ENCODE measurements around the gene HAUS8. TPM values are rescaled to one million over a fixed set of nuclear protein-coding genes. Genes with fewer than 3 reads are reported as not detected.

The HAUS8 gene
- total RNA-seq, 2 experiments from 2014 or later: 47.3 to 74.1 TPM

GRCh38 chr19:17037966-17038500 lies 37.2 kb downstream of the HAUS8 start:
- DNase-seq (ENCODE audit: low spot score): no peak
- no peaks in the 10 kb centered on the region for H3K79me2 ChIP-seq (ENCODE audit: insufficient read depth, low read depth, low read length)
- no peaks in the 10 kb centered on the region for H3K36me3 ChIP-seq (ENCODE audit: insufficient read depth, low read length)
- no peak overlapping the region for H3K4me2 ChIP-seq (ENCODE audit: low read length)
- no peak overlapping the region for H3K4me3 ChIP-seq (ENCODE audit: low read depth, low read length, poor library complexity, severe bottlenecking)
- intact Hi-C loops (cut with micrococcal nuclease; ENCODE audit: unreplicated experiment): no loop called here
- H2AFZ ChIP-seq (ENCODE audit: low read length): no peak overlapping the region
- no peaks in the 10 kb centered on the region for H3K9me3 ChIP-seq (ENCODE audit: low read length)
- no peak overlapping the region for H3K27ac ChIP-seq (ENCODE audit: low read depth, low read length, poor library complexity, severe bottlenecking)
- no peaks in the 10 kb centered on the region for H3K9me2 ChIP-seq (ENCODE audit: insufficient read depth, low read length)
- ChIA-PET POLR2A (no interaction called here), CTCF (ENCODE audit: unreplicated experiment) (no interaction called here)
- H3K4me1 ChIP-seq (ENCODE audit: insufficient read depth, low read length, poor library complexity, severe bottlenecking): no peaks in the 10 kb centered on the region
- no TSS peak for BruUV-seq (replicated peaks)
- TF ChIP-seq CTCF (conservative IDR thresholded peaks at IDR 0.05; ENCODE audit: low read length) (no peak), EZH2phosphoT487 (IDR thresholded peaks at IDR 0.05; ENCODE audit: borderline replicate concordance, low read depth, low read length) (no peak)
- no peaks in the 10 kb centered on the region for H4K20me1 ChIP-seq (ENCODE audit: insufficient read depth, low read length)

GRCh38 chr19:17037184-17037583 lies 38.1 kb downstream of the HAUS8 start:
- Histone ChIP-seq H3K79me2 (ENCODE audit: insufficient read depth, low read depth, low read length) (no peaks in the 10 kb centered on the region), H3K4me1 (ENCODE audit: insufficient read depth, low read length, poor library complexity, severe bottlenecking) (no peaks in the 10 kb centered on the region), H3K4me3 (ENCODE audit: low read depth, low read length, poor library complexity, severe bottlenecking) (no peak overlapping the region), H4K20me1 (ENCODE audit: insufficient read depth, low read length) (no peaks in the 10 kb centered on the region), H3K9me2 (ENCODE audit: insufficient read depth, low read length) (no peaks in the 10 kb centered on the region), H3K9me3 (ENCODE audit: low read length) (no peaks in the 10 kb centered on the region), H2AFZ (ENCODE audit: low read length) (no peak overlapping the region), H3K27ac (ENCODE audit: low read depth, low read length, poor library complexity, severe bottlenecking) (no peak overlapping the region), H3K36me3 (ENCODE audit: insufficient read depth, low read length) (no peaks in the 10 kb centered on the region), H3K4me2 (ENCODE audit: low read length) (no peak overlapping the region)
- intact Hi-C loops (cut with micrococcal nuclease; ENCODE audit: unreplicated experiment): no loop called here
- BruUV-seq (replicated peaks): no TSS peak
- no peak for DNase-seq (ENCODE audit: low spot score)
- no peak for TF ChIP-seq CTCF (conservative IDR thresholded peaks at IDR 0.05; ENCODE audit: low read length)
- no peak for TF ChIP-seq EZH2phosphoT487 (IDR thresholded peaks at IDR 0.05; ENCODE audit: borderline replicate concordance, low read depth, low read length)
- CTCF ChIA-PET (ENCODE audit: unreplicated experiment): no interaction called here
- POLR2A ChIA-PET: no interaction called here

- H3K9me3 ChIP-seq (ENCODE audit: low read length): no peaks in the 10 kb centered on the region
- BruUV-seq (replicated peaks): no TSS peak
- no peak overlapping the region for H3K27ac ChIP-seq (ENCODE audit: low read depth, low read length, poor library complexity, severe bottlenecking)
- intact Hi-C loops (cut with micrococcal nuclease; ENCODE audit: unreplicated experiment): no loop called here
- no peak for DNase-seq (ENCODE audit: low spot score)
- POLR2A ChIA-PET: no interaction called here
- no peak for TF ChIP-seq EZH2phosphoT487 (IDR thresholded peaks at IDR 0.05; ENCODE audit: borderline replicate concordance, low read depth, low read length)
- no peak for TF ChIP-seq CTCF (conservative IDR thresholded peaks at IDR 0.05; ENCODE audit: low read length)
- no peaks in the 10 kb centered on the region for H4K20me1 ChIP-seq (ENCODE audit: insufficient read depth, low read length)
- no peak overlapping the region for H2AFZ ChIP-seq (ENCODE audit: low read length)
- no peaks in the 10 kb centered on the region for H3K4me1 ChIP-seq (ENCODE audit: insufficient read depth, low read length, poor library complexity, severe bottlenecking)
- H3K36me3 ChIP-seq (ENCODE audit: insufficient read depth, low read length): no peaks in the 10 kb centered on the region
- no peak overlapping the region for H3K4me2 ChIP-seq (ENCODE audit: low read length)
- H3K4me3 ChIP-seq (ENCODE audit: low read depth, low read length, poor library complexity, severe bottlenecking): no peak overlapping the region
- CTCF ChIA-PET (ENCODE audit: unreplicated experiment): no interaction called here
- H3K79me2 ChIP-seq (ENCODE audit: insufficient read depth, low read depth, low read length): no peaks in the 10 kb centered on the region
- H3K9me2 ChIP-seq (ENCODE audit: insufficient read depth, low read length): no peaks in the 10 kb centered on the region
Observed at GRCh38 chr19:17036640-17037039, 38.6 kb downstream of the HAUS8 start.
